GM23338 (cell line): Measurements from ENCODE around the gene ZNF605. TPM values are rescaled to one million over a fixed set of nuclear protein-coding genes. Genes with fewer than 3 reads are reported as not detected.
A peak's percentile ranks its signal among the peaks of the same experiment; 100 is the strongest.

Experiments
- ATAC-seq: fragments of 200-7000 bp; cut with Tn5 transposase; 3 replicates; pipeline ENCODE4 v1.9.1; 2020
- DNase-seq: peaks from one replicate; pipeline ENCODE4 v3.0.0-alpha.2; 2015; ENCODE audit warnings: low spot score
- H2AFZ ChIP-seq: fragments of 200-600 bp; sonication (generic); 2 replicates; pipeline ENCODE4 v1.8.0; 2016; ENCODE audit warnings: antibody characterized with exemption, mild to moderate bottlenecking, moderate library complexity
- H3F3A ChIP-seq: fragments of 200-600 bp; sonication (generic); replicated peaks from 2 replicates; pipeline ENCODE4 v1.8.0; 2017; ENCODE audit warnings: antibody characterized with exemption, mixed run types, low read depth
- H3K27ac ChIP-seq: fragments of 200-600 bp; sonication (generic); 2 replicates; pipeline ENCODE4 v1.6.1; 2016; ENCODE audit warnings: low read depth
- H3K27me3 ChIP-seq: fragments of 200-600 bp; sonication (generic); 2 replicates; pipeline ENCODE4 v1.8.0; 2016; ENCODE audit warnings: mild to moderate bottlenecking, mixed run types, moderate library complexity; ENCODE audit not compliant: insufficient read depth
- H3K36me3 ChIP-seq: fragments of 200-600 bp; sonication (generic); 2 replicates; pipeline ENCODE4 v1.8.0; 2016; ENCODE audit warnings: mild to moderate bottlenecking; ENCODE audit not compliant: insufficient read depth
- H3K4me1 ChIP-seq: fragments of 200-600 bp; sonication (generic); 2 replicates; pipeline ENCODE4 v1.8.0; 2016; ENCODE audit warnings: mild to moderate bottlenecking, moderate library complexity; ENCODE audit not compliant: insufficient read depth
- H3K4me2 ChIP-seq: fragments of 200-600 bp; sonication (generic); 2 replicates; pipeline ENCODE4 v1.7.1; 2017; ENCODE audit warnings: mixed run types
- H3K4me3 ChIP-seq: fragments of 200-600 bp; sonication (generic); 2 replicates; pipeline ENCODE4 v1.6.1; 2016; ENCODE audit warnings: mixed run types
- H3K79me2 ChIP-seq: fragments of 200-600 bp; sonication (generic); replicated peaks from 2 replicates; pipeline ENCODE4 v1.8.0; 2017; ENCODE audit warnings: mild to moderate bottlenecking; ENCODE audit not compliant: insufficient read depth
- H3K9me2 ChIP-seq: fragments of 200-600 bp; sonication (generic); 2 replicates; pipeline ENCODE4 v1.8.0; 2017; ENCODE audit not compliant: insufficient read depth
- H4K20me1 ChIP-seq: fragments of 200-600 bp; sonication (generic); replicated peaks from 2 replicates; pipeline ENCODE4 v1.8.0; 2017; ENCODE audit warnings: mild to moderate bottlenecking; ENCODE audit not compliant: insufficient read depth
- H3K27ac Mint-ChIP-seq: 2 replicates; pipeline ENCODE4 v1.8.0; 2020; ENCODE audit warnings: inconsistent platforms, mild to moderate bottlenecking, moderate library complexity, mixed read lengths
- H3K27me3 Mint-ChIP-seq: 3 replicates; pipeline ENCODE4 v1.8.0; 2022; ENCODE audit warnings: low read depth, mild to moderate bottlenecking, moderate library complexity, mixed read lengths, inconsistent platforms; ENCODE audit not compliant: insufficient read depth, poor library complexity
- H3K36me3 Mint-ChIP-seq: 3 replicates; pipeline ENCODE4 v1.8.0; 2021; ENCODE audit warnings: low read depth, mild to moderate bottlenecking, inconsistent platforms, moderate library complexity, mixed read lengths
- H3K4me1 Mint-ChIP-seq: 3 replicates; pipeline ENCODE4 v1.8.0; 2020; ENCODE audit warnings: mild to moderate bottlenecking, inconsistent platforms, mixed read lengths
- H3K4me3 Mint-ChIP-seq: 3 replicates; pipeline ENCODE4 v1.8.0; 2021; ENCODE audit warnings: moderate library complexity, mild to moderate bottlenecking, inconsistent platforms, mixed read lengths
- H3K9me3 Mint-ChIP-seq: 3 replicates; pipeline ENCODE4 v1.8.0; 2020; ENCODE audit warnings: moderate library complexity, mild to moderate bottlenecking, inconsistent platforms, mixed read lengths
- CREB1 ChIP-seq: fragments of 250-450 bp; sonication (Bioruptor Pico); IDR thresholded peaks from 2 replicates; pipeline ENCODE4 v1.5.0; 2020; ENCODE audit warnings: low read depth, mild to moderate bottlenecking, moderate library complexity
- EZH2 ChIP-seq: fragments of 200-600 bp; sonication (generic); IDR thresholded peaks from one replicate; pipeline ENCODE4 v1.8.0; 2017; ENCODE audit warnings: antibody characterized with exemption, mild to moderate bottlenecking, low read depth; ENCODE audit not compliant: unreplicated experiment
- EZH2phosphoT487 ChIP-seq: fragments of 200-600 bp; sonication (generic); IDR thresholded peaks from one replicate; pipeline ENCODE4 v1.8.1; 2018; ENCODE audit warnings: antibody characterized with exemption; ENCODE audit not compliant: unreplicated experiment
- JUNB ChIP-seq: IDR thresholded peaks from one replicate; pipeline ENCODE4 v1.6.1; 2016; ENCODE audit warnings: antibody characterized with exemption; ENCODE audit not compliant: unreplicated experiment
- NANOG ChIP-seq: IDR thresholded peaks from 2 replicates; pipeline ENCODE4 v1.6.1; 2016; ENCODE audit warnings: antibody characterized with exemption, borderline replicate concordance
- POLR2AphosphoS5 ChIP-seq: IDR thresholded peaks from 2 replicates; pipeline ENCODE4 v1.6.1; 2016; ENCODE audit warnings: antibody characterized with exemption, low read depth
- STAT1 ChIP-seq: IDR thresholded peaks from one replicate; pipeline ENCODE4 v1.6.1; 2016; ENCODE audit warnings: antibody characterized with exemption; ENCODE audit not compliant: unreplicated experiment
- ZNF114 ChIP-seq: fragments of 250-450 bp; sonication (Bioruptor Pico); IDR thresholded peaks from 2 replicates; pipeline ENCODE4 v1.5.0; 2020; ENCODE audit warnings: mild to moderate bottlenecking, moderate library complexity
- ZNF331 ChIP-seq: fragments of 250-450 bp; sonication (Bioruptor Pico); IDR thresholded peaks from 2 replicates; pipeline ENCODE4 v1.5.0; 2020; ENCODE audit warnings: low read depth, mild to moderate bottlenecking, moderate library complexity
- polyA plus RNA-seq: library from polyadenylated mRNA; unstranded; fragments of >200 nt; fragmentation: Nextera tagmentation; extraction: Ambion mirVana; gene quantifications from 2 replicates; pipeline ENCODE4 v1.2.1, GENCODE V29; 2016
- total RNA-seq: library from RNA; depleted of rRNA; stranded (reverse); fragments of >200 nt; shearing (Covaris generic); gene quantifications from 2 replicates; pipeline ENCODE4 v1.2.3, GENCODE V29; 2014
- TF ChIP-seq, protein P1 (sequence below): IDR thresholded peaks from 2 replicates; pipeline ENCODE4 v1.6.1; 2016; ENCODE audit warnings: antibody characterized with exemption
- TF ChIP-seq, protein P2 (sequence below): fragments of 250-450 bp; sonication (Bioruptor Pico); IDR thresholded peaks from 2 replicates; pipeline ENCODE4 v1.5.0; 2020; ENCODE audit warnings: mild to moderate bottlenecking, moderate library complexity
- TF ChIP-seq, protein P3 (sequence below): IDR thresholded peaks from one replicate; pipeline ENCODE4 v1.6.1; 2018; ENCODE audit warnings: antibody characterized with exemption; ENCODE audit not compliant: unreplicated experiment
- TF ChIP-seq, protein P4 (sequence below), 2 experiments: fragments of 200-600 bp in 1 of 2; sonication (generic) in 1 of 2; conservative IDR thresholded peaks; 2 replicates each; pipeline versions ENCODE4 v1.5.1 to v1.6.1; 2016 to 2017; ENCODE audit warnings: antibody characterized with exemption in 2 of 2, low read depth in 2 of 2, mild to moderate bottlenecking in 2 of 2, moderate library complexity in 1 of 2

ZNF605 gene
- total and polyA plus RNA-seq, 2 experiments from 2014 or later: 13.5 to 17.1 TPM

DNA sequence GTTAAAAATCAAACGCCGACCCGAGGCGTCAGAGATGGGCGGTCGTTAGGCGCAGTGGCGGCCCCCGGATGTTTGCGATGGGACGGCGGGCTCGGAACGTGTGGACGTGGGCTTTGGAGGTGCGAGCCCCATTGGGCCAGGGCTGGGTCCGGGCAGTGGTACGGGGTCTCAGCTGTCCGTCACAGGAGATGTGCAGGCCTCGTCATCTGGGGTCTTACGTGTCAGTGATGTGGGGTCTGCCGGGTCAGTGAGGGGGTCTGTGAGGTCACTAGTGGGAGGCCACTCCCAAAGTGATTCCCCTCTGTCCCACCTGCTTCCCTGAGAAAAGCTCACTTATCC lies 47.1 kb downstream of the ZNF605 start:
- TF ChIP-seq, protein P1, sequence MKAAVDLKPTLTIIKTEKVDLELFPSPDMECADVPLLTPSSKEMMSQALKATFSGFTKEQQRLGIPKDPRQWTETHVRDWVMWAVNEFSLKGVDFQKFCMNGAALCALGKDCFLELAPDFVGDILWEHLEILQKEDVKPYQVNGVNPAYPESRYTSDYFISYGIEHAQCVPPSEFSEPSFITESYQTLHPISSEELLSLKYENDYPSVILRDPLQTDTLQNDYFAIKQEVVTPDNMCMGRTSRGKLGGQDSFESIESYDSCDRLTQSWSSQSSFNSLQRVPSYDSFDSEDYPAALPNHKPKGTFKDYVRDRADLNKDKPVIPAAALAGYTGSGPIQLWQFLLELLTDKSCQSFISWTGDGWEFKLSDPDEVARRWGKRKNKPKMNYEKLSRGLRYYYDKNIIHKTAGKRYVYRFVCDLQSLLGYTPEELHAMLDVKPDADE: no peak
- TF ChIP-seq JUNB: no peak
- no peak for TF ChIP-seq NANOG
- no peak for TF ChIP-seq STAT1
- TF ChIP-seq, protein P2, sequence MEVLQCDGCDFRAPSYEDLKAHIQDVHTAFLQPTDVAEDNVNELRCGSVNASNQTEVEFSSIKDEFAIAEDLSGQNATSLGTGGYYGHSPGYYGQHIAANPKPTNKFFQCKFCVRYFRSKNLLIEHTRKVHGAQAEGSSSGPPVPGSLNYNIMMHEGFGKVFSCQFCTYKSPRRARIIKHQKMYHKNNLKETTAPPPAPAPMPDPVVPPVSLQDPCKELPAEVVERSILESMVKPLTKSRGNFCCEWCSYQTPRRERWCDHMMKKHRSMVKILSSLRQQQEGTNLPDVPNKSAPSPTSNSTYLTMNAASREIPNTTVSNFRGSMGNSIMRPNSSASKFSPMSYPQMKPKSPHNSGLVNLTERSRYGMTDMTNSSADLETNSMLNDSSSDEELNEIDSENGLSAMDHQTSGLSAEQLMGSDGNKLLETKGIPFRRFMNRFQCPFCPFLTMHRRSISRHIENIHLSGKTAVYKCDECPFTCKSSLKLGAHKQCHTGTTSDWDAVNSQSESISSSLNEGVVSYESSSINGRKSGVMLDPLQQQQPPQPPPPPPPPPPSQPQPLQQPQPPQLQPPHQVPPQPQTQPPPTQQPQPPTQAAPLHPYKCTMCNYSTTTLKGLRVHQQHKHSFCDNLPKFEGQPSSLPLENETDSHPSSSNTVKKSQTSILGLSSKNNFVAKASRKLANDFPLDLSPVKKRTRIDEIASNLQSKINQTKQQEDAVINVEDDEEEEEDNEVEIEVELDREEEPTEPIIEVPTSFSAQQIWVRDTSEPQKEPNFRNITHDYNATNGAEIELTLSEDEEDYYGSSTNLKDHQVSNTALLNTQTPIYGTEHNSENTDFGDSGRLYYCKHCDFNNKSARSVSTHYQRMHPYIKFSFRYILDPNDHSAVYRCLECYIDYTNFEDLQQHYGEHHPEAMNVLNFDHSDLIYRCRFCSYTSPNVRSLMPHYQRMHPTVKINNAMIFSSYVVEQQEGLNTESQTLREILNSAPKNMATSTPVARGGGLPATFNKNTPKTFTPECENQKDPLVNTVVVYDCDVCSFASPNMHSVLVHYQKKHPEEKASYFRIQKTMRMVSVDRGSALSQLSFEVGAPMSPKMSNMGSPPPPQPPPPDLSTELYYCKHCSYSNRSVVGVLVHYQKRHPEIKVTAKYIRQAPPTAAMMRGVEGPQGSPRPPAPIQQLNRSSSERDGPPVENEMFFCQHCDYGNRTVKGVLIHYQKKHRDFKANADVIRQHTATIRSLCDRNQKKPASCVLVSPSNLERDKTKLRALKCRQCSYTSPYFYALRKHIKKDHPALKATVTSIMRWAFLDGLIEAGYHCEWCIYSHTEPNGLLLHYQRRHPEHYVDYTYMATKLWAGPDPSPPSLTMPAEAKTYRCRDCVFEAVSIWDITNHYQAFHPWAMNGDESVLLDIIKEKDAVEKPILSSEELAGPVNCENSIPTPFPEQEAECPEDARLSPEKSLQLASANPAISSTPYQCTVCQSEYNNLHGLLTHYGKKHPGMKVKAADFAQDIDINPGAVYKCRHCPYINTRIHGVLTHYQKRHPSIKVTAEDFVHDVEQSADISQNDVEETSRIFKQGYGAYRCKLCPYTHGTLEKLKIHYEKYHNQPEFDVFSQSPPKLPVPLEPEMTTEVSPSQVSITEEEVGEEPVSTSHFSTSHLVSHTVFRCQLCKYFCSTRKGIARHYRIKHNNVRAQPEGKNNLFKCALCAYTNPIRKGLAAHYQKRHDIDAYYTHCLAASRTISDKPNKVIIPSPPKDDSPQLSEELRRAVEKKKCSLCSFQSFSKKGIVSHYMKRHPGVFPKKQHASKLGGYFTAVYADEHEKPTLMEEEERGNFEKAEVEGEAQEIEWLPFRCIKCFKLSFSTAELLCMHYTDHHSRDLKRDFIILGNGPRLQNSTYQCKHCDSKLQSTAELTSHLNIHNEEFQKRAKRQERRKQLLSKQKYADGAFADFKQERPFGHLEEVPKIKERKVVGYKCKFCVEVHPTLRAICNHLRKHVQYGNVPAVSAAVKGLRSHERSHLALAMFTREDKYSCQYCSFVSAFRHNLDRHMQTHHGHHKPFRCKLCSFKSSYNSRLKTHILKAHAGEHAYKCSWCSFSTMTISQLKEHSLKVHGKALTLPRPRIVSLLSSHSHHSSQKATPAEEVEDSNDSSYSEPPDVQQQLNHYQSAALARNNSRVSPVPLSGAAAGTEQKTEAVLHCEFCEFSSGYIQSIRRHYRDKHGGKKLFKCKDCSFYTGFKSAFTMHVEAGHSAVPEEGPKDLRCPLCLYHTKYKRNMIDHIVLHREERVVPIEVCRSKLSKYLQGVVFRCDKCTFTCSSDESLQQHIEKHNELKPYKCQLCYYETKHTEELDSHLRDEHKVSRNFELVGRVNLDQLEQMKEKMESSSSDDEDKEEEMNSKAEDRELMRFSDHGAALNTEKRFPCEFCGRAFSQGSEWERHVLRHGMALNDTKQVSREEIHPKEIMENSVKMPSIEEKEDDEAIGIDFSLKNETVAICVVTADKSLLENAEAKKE: no peak
- TF ChIP-seq, protein P3, sequence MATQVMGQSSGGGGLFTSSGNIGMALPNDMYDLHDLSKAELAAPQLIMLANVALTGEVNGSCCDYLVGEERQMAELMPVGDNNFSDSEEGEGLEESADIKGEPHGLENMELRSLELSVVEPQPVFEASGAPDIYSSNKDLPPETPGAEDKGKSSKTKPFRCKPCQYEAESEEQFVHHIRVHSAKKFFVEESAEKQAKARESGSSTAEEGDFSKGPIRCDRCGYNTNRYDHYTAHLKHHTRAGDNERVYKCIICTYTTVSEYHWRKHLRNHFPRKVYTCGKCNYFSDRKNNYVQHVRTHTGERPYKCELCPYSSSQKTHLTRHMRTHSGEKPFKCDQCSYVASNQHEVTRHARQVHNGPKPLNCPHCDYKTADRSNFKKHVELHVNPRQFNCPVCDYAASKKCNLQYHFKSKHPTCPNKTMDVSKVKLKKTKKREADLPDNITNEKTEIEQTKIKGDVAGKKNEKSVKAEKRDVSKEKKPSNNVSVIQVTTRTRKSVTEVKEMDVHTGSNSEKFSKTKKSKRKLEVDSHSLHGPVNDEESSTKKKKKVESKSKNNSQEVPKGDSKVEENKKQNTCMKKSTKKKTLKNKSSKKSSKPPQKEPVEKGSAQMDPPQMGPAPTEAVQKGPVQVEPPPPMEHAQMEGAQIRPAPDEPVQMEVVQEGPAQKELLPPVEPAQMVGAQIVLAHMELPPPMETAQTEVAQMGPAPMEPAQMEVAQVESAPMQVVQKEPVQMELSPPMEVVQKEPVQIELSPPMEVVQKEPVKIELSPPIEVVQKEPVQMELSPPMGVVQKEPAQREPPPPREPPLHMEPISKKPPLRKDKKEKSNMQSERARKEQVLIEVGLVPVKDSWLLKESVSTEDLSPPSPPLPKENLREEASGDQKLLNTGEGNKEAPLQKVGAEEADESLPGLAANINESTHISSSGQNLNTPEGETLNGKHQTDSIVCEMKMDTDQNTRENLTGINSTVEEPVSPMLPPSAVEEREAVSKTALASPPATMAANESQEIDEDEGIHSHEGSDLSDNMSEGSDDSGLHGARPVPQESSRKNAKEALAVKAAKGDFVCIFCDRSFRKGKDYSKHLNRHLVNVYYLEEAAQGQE: no peak
- no peak for TF ChIP-seq CREB1 (CRISPR knock-in tag)
- TF ChIP-seq ZNF114: no peak
- no peak for TF ChIP-seq EZH2
- TF ChIP-seq EZH2phosphoT487: no peak
- no peak for TF ChIP-seq ZNF331 (CRISPR knock-in tag)
- no peak for TF ChIP-seq POLR2AphosphoS5
- TF ChIP-seq, protein P4, sequence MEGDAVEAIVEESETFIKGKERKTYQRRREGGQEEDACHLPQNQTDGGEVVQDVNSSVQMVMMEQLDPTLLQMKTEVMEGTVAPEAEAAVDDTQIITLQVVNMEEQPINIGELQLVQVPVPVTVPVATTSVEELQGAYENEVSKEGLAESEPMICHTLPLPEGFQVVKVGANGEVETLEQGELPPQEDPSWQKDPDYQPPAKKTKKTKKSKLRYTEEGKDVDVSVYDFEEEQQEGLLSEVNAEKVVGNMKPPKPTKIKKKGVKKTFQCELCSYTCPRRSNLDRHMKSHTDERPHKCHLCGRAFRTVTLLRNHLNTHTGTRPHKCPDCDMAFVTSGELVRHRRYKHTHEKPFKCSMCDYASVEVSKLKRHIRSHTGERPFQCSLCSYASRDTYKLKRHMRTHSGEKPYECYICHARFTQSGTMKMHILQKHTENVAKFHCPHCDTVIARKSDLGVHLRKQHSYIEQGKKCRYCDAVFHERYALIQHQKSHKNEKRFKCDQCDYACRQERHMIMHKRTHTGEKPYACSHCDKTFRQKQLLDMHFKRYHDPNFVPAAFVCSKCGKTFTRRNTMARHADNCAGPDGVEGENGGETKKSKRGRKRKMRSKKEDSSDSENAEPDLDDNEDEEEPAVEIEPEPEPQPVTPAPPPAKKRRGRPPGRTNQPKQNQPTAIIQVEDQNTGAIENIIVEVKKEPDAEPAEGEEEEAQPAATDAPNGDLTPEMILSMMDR (conservative IDR thresholded peaks at IDR 0.05; ENCODE audit: low read depth in 2 of 2): no peak
- Histone ChIP-seq H4K20me1 (no peaks in the 10 kb centered on the region), H3K79me2 (no peaks in the 10 kb centered on the region), H3F3A (peaks cover 8% of the 10 kb centered on the region), H3K4me1 (peaks cover 8% of the 10 kb centered on the region), H3K4me3 (peak overlapping the region; percentile 77), H3K36me3 (no peaks in the 10 kb centered on the region; the same call in 1 of the 2 replicates), H3K4me2 (peak overlapping the region; percentile 93), H2AFZ (peak overlapping the region; percentile 97), H3K27ac (0 out of 2 replicates have a peak overlapping the region, but pooled peaks have one; percentile 2), H3K9me2 (no peaks in the 10 kb centered on the region), H3K27me3 (peaks cover 29% of the 10 kb centered on the region)
- peaks cover 30% of the 10 kb centered on the region for H3K9me3 Mint-ChIP-seq
- DNase-seq: no peak
- peaks cover 27% of the 10 kb centered on the region for H3K27me3 Mint-ChIP-seq
- peaks cover 8% of the 10 kb centered on the region; the same call in 2 of the 3 replicates for H3K36me3 Mint-ChIP-seq
- H3K27ac Mint-ChIP-seq: no peak overlapping the region
- ATAC-seq: peak; percentile 8
- peaks cover 3% of the 10 kb centered on the region; the same call in 2 of the 3 replicates for H3K4me1 Mint-ChIP-seq
- H3K4me3 Mint-ChIP-seq: peak overlapping the region; percentile 72
